DMS53 treated with DMSO at 0.1 percent for 48 hours (cell line): Measurements from ENCODE around the gene MBTPS2.
"Not testable (repeated sequence)": the region's sequence is repeated elsewhere in the genome, so short reads cannot be mapped to it uniquely, and the experiment has no call there.

Experiments used
- DNase-seq: peaks from one replicate; lab custom pipeline; 2025; ENCODE audit not compliant: unreplicated experiment; lab: John Stamatoyannopoulos, UW

MBTPS2 gene

GRCh38 chrX:21855937-21856415, 16.6 kb downstream of the MBTPS2 start, which contains the start of gene YY2:
TSS of gene YY2 (plus strand) at chrX:21855987. CDS start at chrX:21856485, 498 bp downstream.
- no peak for DNase-seq

- DNase-seq, result no peak
These were observed 17.1 kb downstream of the MBTPS2 start for GRCh38 chrX:21856504-21856903.

- no peak for DNase-seq
These were observed 23.8 kb downstream of the MBTPS2 start for GRCh38 chrX:21863241-21863640.

GRCh38 chrX:21865436-21865835, 26.0 kb downstream of the MBTPS2 start:
- no peak for DNase-seq

GRCh38 chrX:21870494-21870893, 31.1 kb downstream of the MBTPS2 start:
- no peak for DNase-seq

- no peak for DNase-seq
These were observed 33.8 kb downstream of the MBTPS2 start for GRCh38 chrX:21873063-21873775.

- DNase-seq, result not testable (repeated sequence)
These were observed 34.8 kb downstream of the MBTPS2 start for GRCh38 chrX:21874182-21874581.

- DNase-seq, result no peak
These were observed 35.6 kb downstream of the MBTPS2 start for GRCh38 chrX:21875013-21875412.

- DNase-seq, result no peak
These were observed 42.6 kb downstream of the MBTPS2 start for GRCh38 chrX:21881881-21882574.

GRCh38 chrX:21883258-21883657, 43.8 kb downstream of the MBTPS2 start:
- no peak for DNase-seq

GRCh38 chrX:21885568-21885967, 46.2 kb downstream of the MBTPS2 start:
- no peak for DNase-seq

GRCh38 chrX:21905313-21905712, 65.9 kb downstream of the MBTPS2 start:
- no peak for DNase-seq

- DNase-seq, result no peak
These were observed 66.5 kb downstream of the MBTPS2 start for GRCh38 chrX:21905953-21906352.

GRCh38 chrX:21907260-21907659, 67.8 kb downstream of the MBTPS2 start:
- DNase-seq, result no peak

- DNase-seq, result no peak
These were observed 72.1 kb downstream of the MBTPS2 start for GRCh38 chrX:21911481-21911880.

- no peak for DNase-seq
These were observed 72.8 kb downstream of the MBTPS2 start for GRCh38 chrX:21912220-21912619.

GRCh38 chrX:21912989-21913388, 73.6 kb downstream of the MBTPS2 start:
- DNase-seq, result no peak

GRCh38 chrX:21926116-21926515, 86.7 kb downstream of the MBTPS2 start:
- DNase-seq, result no peak

GRCh38 chrX:21926527-21927278, 87.3 kb downstream of the MBTPS2 start:
- peak; percentile 23 for DNase-seq

GRCh38 chrX:21929209-21929608, 89.8 kb downstream of the MBTPS2 start:
- DNase-seq, result no peak

- no peak for DNase-seq
These were observed 91.6 kb downstream of the MBTPS2 start for GRCh38 chrX:21930986-21931385.
